T-cell (primary cell): ENCODE results near the gene UQCRH. TPM values are rescaled to one million over a fixed set of nuclear protein-coding genes. Genes with fewer than 3 reads are reported as not detected.
"Not testable (repeated sequence)": the region's sequence is repeated elsewhere in the genome, so short reads cannot be mapped to it uniquely, and the experiment has no call there.

Experiments used
- ATAC-seq, 4 experiments: fragments of 200-7000 bp in 3 of 4; fragments of 150-1000 bp in 1 of 4; cut with Tn5 transposase; replicated peaks in 1 of 4; 1 replicate in 3 of 4; 2 replicates in 1 of 4; pipeline ENCODE4 v1.10.0; 2021; ENCODE audit warnings: moderate library complexity in 3 of 4, mild to moderate bottlenecking in 2 of 4, moderate number of reproducible peaks in 1 of 4
- CTCF ChIA-PET, 2 donors: fragments of 300-600 bp; sonication (Branson Sonifier 250); formaldehyde crosslinking; loops; one replicate each; lab custom pipeline; 2022; ENCODE audit warnings: antibody characterized with exemption in 2 of 2; lab: Charles Lee
- POLR2A ChIA-PET, 2 donors: fragments of 300-600 bp; sonication (Branson Sonifier 250); formaldehyde crosslinking; loops; one replicate each; lab custom pipeline; 2022; ENCODE audit warnings: antibody characterized with exemption in 2 of 2; lab: Charles Lee
- DNase-seq, 35 experiments: peaks; one replicate each; pipeline versions ENCODE4 v3.0.0 to v3.0.0-alpha.2; 2013 to 2023
- H3K27ac ChIP-seq: one replicate; pipeline ENCODE4 v1.5.1; 2013; ENCODE audit warnings: low read length
- H3K27me3 ChIP-seq, 2 experiments: replicated peaks in 1 of 2; 1 replicate in 1 of 2; 2 replicates in 1 of 2; pipeline versions ENCODE4 v1.6.1 to v1.7.0; 2013; ENCODE audit warnings: low read length in 1 of 2, mixed read lengths in 1 of 2; ENCODE audit not compliant: control insufficient read depth in 2 of 2, insufficient read depth in 2 of 2; ENCODE audit errors: extremely low read depth in 1 of 2
- H3K36me3 ChIP-seq, 2 donors: 1 replicate in 1 of 2; 2 replicates in 1 of 2; pipeline versions ENCODE4 v1.6.1 to v1.7.0; 2013; ENCODE audit warnings: low read length in 1 of 2; ENCODE audit not compliant: control insufficient read depth in 2 of 2, insufficient read depth in 1 of 2; ENCODE audit errors: extremely low read depth in 1 of 2
- H3K4me1 ChIP-seq, 2 experiments: 1 replicate in 1 of 2; 2 replicates in 1 of 2; pipeline versions ENCODE4 v1.6.1 to v1.7.0; 2013; ENCODE audit warnings: low read length in 2 of 2, mixed read lengths in 1 of 2; ENCODE audit not compliant: insufficient read depth in 2 of 2, control insufficient read depth in 1 of 2; ENCODE audit errors: extremely low read depth in 1 of 2
- H3K4me3 ChIP-seq, 2 donors: 1 replicate in 1 of 2; 2 replicates in 1 of 2; pipeline versions ENCODE4 v1.5.1 to v1.7.0; 2013; ENCODE audit warnings: mild to moderate bottlenecking in 2 of 2, low read length in 1 of 2, moderate library complexity in 1 of 2; ENCODE audit not compliant: control insufficient read depth in 1 of 2; ENCODE audit errors: extremely low read depth in 1 of 2
- H3K9me3 ChIP-seq: 2 replicates; pipeline ENCODE4 v1.7.0; 2013
- H3K27ac Mint-ChIP-seq, 2 donors: one replicate each; pipeline ENCODE4 v1.8.0; 2020 to 2021; ENCODE audit warnings: mild to moderate bottlenecking in 2 of 2, mixed read lengths in 2 of 2
- H3K27me3 Mint-ChIP-seq, 2 donors: one replicate each; pipeline ENCODE4 v1.8.0; 2021 to 2022; ENCODE audit warnings: mixed read lengths in 2 of 2
- H3K36me3 Mint-ChIP-seq: one replicate; pipeline ENCODE4 v1.8.0; 2021; ENCODE audit warnings: mixed read lengths
- H3K4me1 Mint-ChIP-seq, 3 donors: one replicate each; pipeline ENCODE4 v1.8.0; 2020 to 2022; ENCODE audit warnings: mixed read lengths in 3 of 3, mild to moderate bottlenecking in 1 of 3
- H3K4me3 Mint-ChIP-seq, 3 donors: one replicate each; pipeline ENCODE4 v1.8.0; 2020 to 2022; ENCODE audit warnings: mild to moderate bottlenecking in 3 of 3, mixed read lengths in 3 of 3, moderate library complexity in 3 of 3
- H3K9me3 Mint-ChIP-seq, 3 donors: one replicate each; pipeline ENCODE4 v1.8.0; 2020 to 2022; ENCODE audit warnings: mixed read lengths in 3 of 3
- WGBS: methylation state at CpG from one replicate; pipeline ENCODE4 v1.1.5; 2013; ENCODE audit warnings: missing lambda C conversion rate; ENCODE audit not compliant: insufficient coverage; 5-methylcytosine and 5-hydroxymethylcytosine counted together
- total RNA-seq, 35 experiments: library from RNA in 6 of 35; stranded (reverse) in 6 of 35; fragments of 120-200 nt in 1 of 35; gene quantifications; one replicate each; pipeline versions ENCODE4 v1.2.1 to v1.2.4 and lab custom pipeline; 2013 to 2026

UQCRH gene
- total RNA-seq, 5 donors from 2014 or later (not counting 1 experiment from before 2014, with no cell fraction given), result 96.3 to 141 (median 127) TPM

GRCh38 chr1:46317323-46317722, 13.8 kb downstream of the UQCRH start:
- no peak overlapping the region for H3K27ac Mint-ChIP-seq
- no peak overlapping the region for H3K4me3 Mint-ChIP-seq
- Histone ChIP-seq H3K9me3 (no peaks in the 10 kb centered on the region), H3K27ac (no peak overlapping the region), H3K4me1 (no peaks in the 10 kb centered on the region), H3K4me3 (no peak overlapping the region), H3K36me3 (peaks cover 0 to 39% of the 10 kb centered on the region in 2 donors), H3K27me3 (no peaks in the 10 kb centered on the region)
- POLR2A ChIA-PET, result interaction anchor here in 1 of 2 donors (0.7 kb wide), 1 partner anchor 21 kb away, joined by 4 read pairs; no protein-coding TSS in a partner anchor
- no CpG with 5 or more reads among the region's 1 CpG for WGBS
- H3K27me3 Mint-ChIP-seq, result no peaks in the 10 kb centered on the region
- DNase-seq (no peak), ATAC-seq (no peak)
- no peaks in the 10 kb centered on the region for H3K4me1 Mint-ChIP-seq
- CTCF ChIA-PET, result no interaction called here
- H3K36me3 Mint-ChIP-seq, result peaks cover 20% of the 10 kb centered on the region
- H3K9me3 Mint-ChIP-seq, result no peaks in the 10 kb centered on the region

DNA sequence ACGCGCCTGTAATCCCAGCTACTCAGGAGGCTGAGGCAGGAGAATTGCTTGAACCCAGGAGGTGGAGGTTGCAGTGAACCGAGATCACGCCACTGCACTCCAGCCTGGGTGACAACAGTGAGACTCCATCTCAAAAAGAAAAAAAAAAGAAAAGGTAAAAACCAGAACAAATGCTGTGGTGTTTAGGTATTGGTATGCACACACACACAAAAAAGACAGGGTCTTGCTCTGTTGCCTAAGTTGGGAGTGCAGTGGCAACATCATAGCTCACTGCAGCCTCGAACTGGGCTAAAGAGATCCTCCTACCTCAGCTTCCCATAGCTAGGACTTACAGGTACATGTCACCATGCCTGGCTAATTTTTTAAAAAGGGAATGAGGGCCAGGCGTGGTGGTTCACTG, 15.8 kb downstream of the UQCRH start:
- WGBS, result 72% methylated on average over 2 of the region's 6 CpGs
- H3K27ac Mint-ChIP-seq, H3K27me3 ChIP-seq, H3K27me3 Mint-ChIP-seq, H3K4me1 ChIP-seq, H3K4me3 Mint-ChIP-seq, DNase-seq, H3K4me3 ChIP-seq, CTCF ChIA-PET, H3K4me1 Mint-ChIP-seq, ATAC-seq, H3K9me3 Mint-ChIP-seq, H3K9me3 ChIP-seq, POLR2A ChIA-PET, H3K27ac ChIP-seq: not testable (repeated sequence)
- peaks cover 15% of the 10 kb centered on the region for H3K36me3 Mint-ChIP-seq
- peaks cover 0 to 22% of the 10 kb centered on the region in 2 donors for H3K36me3 ChIP-seq

DNA sequence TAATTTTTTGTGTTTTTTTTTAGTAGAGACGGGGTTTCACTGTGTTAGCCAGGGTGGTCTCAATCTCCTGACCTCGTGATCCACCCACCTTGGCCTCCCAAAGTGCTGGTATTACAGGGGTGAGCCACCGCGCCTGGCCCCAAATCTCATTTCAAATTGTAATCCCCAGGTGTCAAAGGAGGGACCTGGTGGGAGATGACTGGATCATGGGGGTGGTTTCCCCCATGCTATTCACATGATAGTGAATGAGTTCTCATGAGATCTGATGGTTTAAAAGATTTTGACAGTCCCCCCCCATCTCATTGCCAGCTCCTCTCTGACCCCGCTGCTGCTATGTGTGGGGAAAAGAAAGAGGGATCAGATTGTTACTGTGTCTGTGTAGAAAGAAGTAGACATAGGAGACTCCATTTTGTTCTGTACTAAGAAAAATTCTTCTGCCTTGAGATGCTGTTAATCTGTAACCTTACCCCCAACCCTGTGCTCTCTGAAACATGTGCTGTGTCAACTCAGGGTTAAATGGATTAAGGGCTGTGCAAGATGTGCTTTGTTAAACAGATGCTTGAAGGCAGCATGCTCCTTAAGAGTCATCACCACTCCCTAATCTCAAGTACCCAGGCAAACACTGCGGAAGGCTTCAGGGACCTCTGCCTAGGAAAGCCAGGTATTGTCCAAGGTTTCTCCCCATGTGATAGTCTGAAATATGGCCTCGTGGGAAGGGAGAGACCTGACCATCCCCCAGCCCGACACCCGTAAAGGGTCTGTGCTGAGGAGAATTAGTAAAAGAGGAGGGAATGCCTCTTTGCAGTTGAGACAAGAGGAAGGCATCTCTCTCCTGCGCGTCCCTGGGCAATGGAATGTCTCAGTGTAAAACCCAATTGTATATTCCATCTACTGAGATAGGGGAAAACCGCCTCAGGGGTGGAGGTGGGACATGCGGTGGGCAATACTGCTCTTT, 16.7 kb downstream of the UQCRH start:
- ATAC-seq, H3K4me1 ChIP-seq, H3K27me3 Mint-ChIP-seq, H3K9me3 Mint-ChIP-seq, H3K27ac ChIP-seq, H3K4me3 Mint-ChIP-seq, H3K4me3 ChIP-seq, H3K36me3 Mint-ChIP-seq, DNase-seq, POLR2A ChIA-PET, H3K9me3 ChIP-seq, H3K27ac Mint-ChIP-seq, H3K27me3 ChIP-seq, H3K4me1 Mint-ChIP-seq, CTCF ChIA-PET: not testable (repeated sequence)
- H3K36me3 ChIP-seq, result peaks cover 0 to 19% of the 10 kb centered on the region in 2 donors
- no CpG with 5 or more reads among the region's 13 CpGs for WGBS

GRCh38 chr1:46322191-46322590, 18.7 kb downstream of the UQCRH start:
- H3K27me3 Mint-ChIP-seq, H3K36me3 ChIP-seq, H3K4me3 Mint-ChIP-seq, H3K36me3 Mint-ChIP-seq, H3K9me3 ChIP-seq, POLR2A ChIA-PET, H3K4me1 Mint-ChIP-seq, H3K4me3 ChIP-seq, H3K4me1 ChIP-seq, H3K27ac ChIP-seq, H3K27me3 ChIP-seq, DNase-seq, H3K27ac Mint-ChIP-seq, ATAC-seq, H3K9me3 Mint-ChIP-seq: not testable (repeated sequence)
- 100% methylated on average over 3 of the region's 6 CpGs for WGBS
- CTCF ChIA-PET, result interaction anchor here in 1 of 2 donors (0.6 kb wide), 1 partner anchor 337 kb away, joined by 3 read pairs; no protein-coding TSS in a partner anchor

DNA sequence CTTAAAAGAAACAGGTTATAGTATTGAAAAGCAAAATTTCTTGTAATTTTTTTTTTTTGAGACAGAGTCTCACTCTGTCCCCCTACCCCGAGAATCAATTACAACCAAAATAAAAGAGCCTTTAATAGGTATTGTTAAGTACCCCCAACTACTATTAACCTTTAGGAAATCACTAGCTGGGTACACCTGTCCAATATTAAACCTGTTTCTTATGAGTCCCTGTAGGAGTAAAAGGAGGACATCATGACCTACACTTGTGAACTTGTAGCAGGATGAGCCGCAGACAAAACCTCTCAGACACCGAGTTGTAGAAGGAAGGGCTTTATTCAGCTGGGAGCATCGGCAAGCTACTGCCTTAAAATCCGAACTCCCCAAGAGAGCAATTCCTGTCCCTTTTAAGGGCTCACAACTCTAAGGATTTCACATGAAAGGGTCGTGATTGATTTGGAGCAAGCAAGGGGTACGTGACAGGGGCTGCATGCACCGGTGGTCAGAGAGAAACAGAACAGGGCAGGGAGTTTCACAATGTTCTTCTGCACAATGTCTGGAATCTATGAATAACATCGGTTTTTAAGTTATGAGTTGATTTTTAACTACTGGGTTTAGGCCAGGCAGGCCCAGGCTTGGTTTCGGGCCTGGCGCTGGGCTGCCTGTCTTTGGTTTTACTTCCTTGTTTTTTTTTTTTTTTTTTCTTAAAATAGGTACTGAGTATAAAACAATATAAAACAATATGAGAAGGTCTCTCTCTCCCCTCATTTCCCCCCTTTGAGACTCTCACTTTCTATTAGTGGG, 22.0 kb downstream of the UQCRH start:
- ATAC-seq, H3K4me1 Mint-ChIP-seq, H3K4me3 Mint-ChIP-seq, H3K27ac Mint-ChIP-seq, H3K9me3 Mint-ChIP-seq, H3K27ac ChIP-seq, DNase-seq, H3K4me1 ChIP-seq, H3K36me3 Mint-ChIP-seq, H3K36me3 ChIP-seq, H3K27me3 Mint-ChIP-seq, H3K9me3 ChIP-seq, H3K4me3 ChIP-seq, POLR2A ChIA-PET, H3K27me3 ChIP-seq: not testable (repeated sequence)
- WGBS, result 100% methylated on average over 3 of the region's 11 CpGs
- CTCF ChIA-PET, result interaction anchor here in 1 of 2 donors (0.6 kb wide), 1 partner anchor 1113 kb away, joined by 3 read pairs; no protein-coding TSS in a partner anchor

GRCh38 chr1:46328182-46328581, 24.7 kb downstream of the UQCRH start:
- H3K36me3 Mint-ChIP-seq, H3K27me3 ChIP-seq, ATAC-seq, H3K36me3 ChIP-seq, DNase-seq, H3K9me3 ChIP-seq, H3K4me1 ChIP-seq, H3K9me3 Mint-ChIP-seq, H3K27ac ChIP-seq, H3K4me3 Mint-ChIP-seq, H3K4me1 Mint-ChIP-seq, H3K27me3 Mint-ChIP-seq, H3K4me3 ChIP-seq, H3K27ac Mint-ChIP-seq: not testable (repeated sequence)
- POLR2A ChIA-PET, result interaction anchor here (0.6 to 0.7 kb wide), 3 partner anchors 19 to 362 kb away, joined by 3 read pairs; no protein-coding TSS in a partner anchor
- CTCF ChIA-PET, result interaction anchor here in 1 of 2 donors (1.0 kb wide), 1 partner anchor 18 kb away, joined by 3 read pairs; no protein-coding TSS in a partner anchor
- WGBS, result 100% methylated on average over 1 of the region's 7 CpGs
